ENCODE results near the gene PLPP6. TPM values are rescaled to one million over a fixed set of nuclear protein-coding genes. Genes with fewer than 3 reads are reported as not detected.

PLPP6 gene
- total and polyA plus RNA-seq, 2 of the 8 experiments (the other 6 are each of a cell fraction or from before 2014, with no cell fraction given): 11.8 to 13.3 TPM

DNA sequence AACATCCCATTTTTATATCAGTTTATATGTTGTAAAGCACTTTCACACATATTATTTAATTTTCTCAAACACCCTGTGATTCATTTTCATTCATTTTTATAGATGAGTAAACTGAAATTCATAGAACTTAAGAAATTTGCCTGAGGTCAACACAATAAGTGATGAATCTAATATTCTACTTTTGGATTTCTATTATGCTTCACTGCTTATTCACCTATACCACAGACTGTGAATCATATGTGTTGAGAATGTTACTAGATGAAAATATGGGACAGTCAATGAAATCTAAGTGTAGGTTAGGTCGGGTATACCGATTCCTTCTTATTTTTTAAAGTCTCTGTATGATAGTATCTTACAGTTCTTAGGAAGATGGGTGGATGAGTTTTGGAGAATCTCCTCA is 42.0 kb downstream of the PLPP6 start:
- H3K14ac ChIP-seq (ENCODE audit: insufficient read length): no peak overlapping the region
- no peaks in the 10 kb centered on the region for H3K9me3 ChIP-seq (ENCODE audit: insufficient read depth in 2 of 2, low read depth in 1 of 2, low read length in 1 of 2)
- H4K91ac ChIP-seq (replicated peaks; ENCODE audit: insufficient read length, low read length): no peak overlapping the region
- no peak overlapping the region for H2BK15ac ChIP-seq (ENCODE audit: low read length)
- H4K5ac ChIP-seq (ENCODE audit: insufficient read length, low read depth, low read length): no peak overlapping the region
- no peaks in the 10 kb centered on the region for H3K4me1 ChIP-seq (replicated peaks in 1 of 4; ENCODE audit: control insufficient read depth in 3 of 4, insufficient read depth in 4 of 4, low read length in 3 of 4)
- H2BK5ac ChIP-seq (ENCODE audit: low read depth, low read length): no peak overlapping the region
- no peak overlapping the region for H3K4ac ChIP-seq (replicated peaks; ENCODE audit: insufficient read length, low read depth, low read length)
- H4K20me1 ChIP-seq (replicated peaks in 1 of 2; ENCODE audit: control insufficient read depth in 1 of 2, insufficient read depth in 2 of 2, low read length in 2 of 2): no peaks in the 10 kb centered on the region
- CTCF ChIA-PET (ENCODE audit: partially characterized antibody): interaction anchor here (1.2 kb wide), 1 partner anchor 9 kb away, joined by 3 read pairs; no protein-coding TSS in a partner anchor
- H3K27me3 ChIP-seq (replicated peaks in 1 of 4; ENCODE audit: control insufficient read depth in 3 of 4, extremely low read depth in 1 of 4, insufficient read depth in 3 of 4, low read length in 3 of 4): no peaks in the 10 kb centered on the region
- H3K23ac ChIP-seq (ENCODE audit: insufficient read length): no peak overlapping the region
- H3K56ac ChIP-seq (replicated peaks; ENCODE audit: insufficient read length, low read depth, low read length): no peak overlapping the region
- POLR2A ChIA-PET (ENCODE audit: partially characterized antibody): no interaction called here
- no peak overlapping the region for H3K9ac ChIP-seq (replicated peaks in 1 of 4; ENCODE audit: extremely low read depth in 1 of 4, low read depth in 3 of 4, low read length in 3 of 4)
- H3K23me2 ChIP-seq (ENCODE audit: low read depth, low read length): no peaks in the 10 kb centered on the region
- H2AK5ac ChIP-seq (ENCODE audit: low read depth, low read length): no peak overlapping the region
- no peak overlapping the region for H3K18ac ChIP-seq (ENCODE audit: extremely low read depth, low read length)
- WGBS, 2 experiments (ENCODE audit: extremely low coverage in 1 of 2, insufficient coverage in 1 of 2, insufficient read length in 1 of 2, insufficient replicate concordance in 2 of 2, low coverage in 1 of 2, low lambda C conversion rate in 2 of 2, missing lambda C conversion rate in 1 of 2): 88% methylated on average over 2 of the region's 2 CpGs; no CpG with 5 or more reads in 1 of the 2 experiments
- H4K8ac ChIP-seq (ENCODE audit: extremely low read depth, insufficient read depth, low read length): no peak overlapping the region
- no peak overlapping the region for H2BK120ac ChIP-seq (replicated peaks; ENCODE audit: low read depth, low read length)
- no peak overlapping the region for H2BK20ac ChIP-seq (ENCODE audit: low read length)
- H3K36me3 ChIP-seq (ENCODE audit: control insufficient read depth in 2 of 4, insufficient read depth in 4 of 4, low read length in 3 of 4): peaks cover 3 to 21% (median 7%) of the 10 kb centered on the region in 4 experiments; a peak in 3 of 8 replicates
- H3K4me2 ChIP-seq (ENCODE audit: insufficient read depth in 1 of 2, low read depth in 2 of 2, low read length in 2 of 2): no peak overlapping the region
- H2AFZ ChIP-seq (ENCODE audit: low read length): no peak overlapping the region
- DNase-seq (ENCODE audit: low read depth in 1 of 2, low spot score in 2 of 2) (no peak), FAIRE-seq (no peak)
- no peak overlapping the region for H2BK12ac ChIP-seq (ENCODE audit: low read depth, low read length)
- H3K79me2 ChIP-seq (ENCODE audit: control insufficient read depth in 1 of 2, insufficient read depth in 2 of 2, low read length in 2 of 2): no peaks in the 10 kb centered on the region
- no peaks in the 10 kb centered on the region for H3K79me1 ChIP-seq (ENCODE audit: low read depth, low read length)
- no peak overlapping the region for H3K4me3 ChIP-seq (ENCODE audit: extremely low read depth in 1 of 4, insufficient read depth in 2 of 4, low read depth in 3 of 4, low read length in 4 of 4)
- H3K27ac ChIP-seq (ENCODE audit: low read depth, low read length): no peak overlapping the region

Measured in H1 (cell line).